IMR-90 (cell line): ENCODE data around the gene RAB15. TPM values are rescaled to one million over a fixed set of nuclear protein-coding genes. Genes with fewer than 3 reads are reported as not detected.

Source experiments
- ATAC-seq: fragments of 200-7000 bp; cut with Tn5 transposase; 2 replicates; pipeline ENCODE4 v1.9.1; 2020; ENCODE audit warnings: low read depth, mild to moderate bottlenecking, moderate library complexity
- BruUV-seq: library from RNA; stranded (reverse); fragments of 400-500 nt; replicated peaks from 2 replicates; lab custom pipeline; 2021; lab: Mats Ljungman, UMichigan
- CTCF ChIA-PET: fragments of 300-600 bp; formaldehyde crosslinking; extraction: SDS; loops from one replicate; lab custom pipeline; 2021; ENCODE audit warnings: antibody characterized with exemption; lab: Yijun Ruan, JAX
- POLR2A ChIA-PET: fragments of 300-600 bp; sonication (Branson Sonifier 250); formaldehyde crosslinking; loops from one replicate; lab custom pipeline; 2022; ENCODE audit warnings: antibody characterized with exemption; ENCODE audit not compliant: unreplicated experiment; lab: Charles Lee
- DNase-seq: peaks from one replicate; pipeline ENCODE4 v3.0.0; 2013
- H2AFZ ChIP-seq: replicated peaks from 2 replicates; pipeline ENCODE3; 2013; ENCODE audit warnings: low read length, mild to moderate bottlenecking; ENCODE audit not compliant: poor library complexity
- H2AK5ac ChIP-seq: 2 replicates; pipeline ENCODE4 v1.6.1; 2013; ENCODE audit warnings: low read depth, low read length, inconsistent platforms
- H2AK9ac ChIP-seq: replicated peaks from 2 replicates; pipeline ENCODE3; 2013; ENCODE audit warnings: mild to moderate bottlenecking, low read depth, low read length, moderate library complexity; ENCODE audit not compliant: poor library complexity
- H2BK120ac ChIP-seq: 2 replicates; pipeline ENCODE4 v1.6.1; 2013; ENCODE audit warnings: low read depth, low read length, inconsistent platforms
- H2BK15ac ChIP-seq: 3 replicates; pipeline ENCODE4 v1.6.1; 2013; ENCODE audit warnings: low read depth, low read length, inconsistent platforms
- H2BK20ac ChIP-seq: 2 replicates; pipeline ENCODE4 v1.6.1; 2013; ENCODE audit warnings: low read depth, mild to moderate bottlenecking, inconsistent platforms, low read length, moderate library complexity
- H2BK5ac ChIP-seq: 2 replicates; pipeline ENCODE4 v1.6.1; 2013; ENCODE audit warnings: mild to moderate bottlenecking, low read depth, low read length, inconsistent platforms; ENCODE audit not compliant: poor library complexity, severe bottlenecking
- H3K14ac ChIP-seq: replicated peaks from 2 replicates; pipeline ENCODE4 v1.6.1; 2013; ENCODE audit warnings: low read depth, low read length, inconsistent platforms
- H3K18ac ChIP-seq: 2 replicates; pipeline ENCODE4 v1.6.1; 2013; ENCODE audit warnings: low read depth, low read length, control low read depth
- H3K23ac ChIP-seq: 2 replicates; pipeline ENCODE4 v1.6.1; 2013; ENCODE audit warnings: low read depth, low read length, inconsistent platforms
- H3K27ac ChIP-seq: 2 replicates; pipeline ENCODE4 v1.5.1; 2013; ENCODE audit warnings: mild to moderate bottlenecking, control low read depth, low read length; ENCODE audit not compliant: insufficient read depth
- H3K27me3 ChIP-seq: 2 replicates; pipeline ENCODE4 v1.6.1; 2013; ENCODE audit warnings: low read length; ENCODE audit not compliant: control insufficient read depth, insufficient read depth
- H3K36me3 ChIP-seq: 2 replicates; pipeline ENCODE4 v1.6.1; 2013; ENCODE audit warnings: low read length, mixed read lengths; ENCODE audit not compliant: control insufficient read depth, insufficient read depth
- H3K4ac ChIP-seq: 2 replicates; pipeline ENCODE4 v1.6.1; 2013; ENCODE audit warnings: low read depth, low read length, inconsistent platforms
- H3K4me1 ChIP-seq: 2 replicates; pipeline ENCODE4 v1.6.1; 2013; ENCODE audit warnings: low read length, mixed read lengths; ENCODE audit not compliant: control insufficient read depth, insufficient read depth
- H3K4me2 ChIP-seq: 2 replicates; pipeline ENCODE4 v1.6.1; 2013; ENCODE audit warnings: low read depth, mild to moderate bottlenecking, control low read depth, low read length, moderate library complexity
- H3K4me3 ChIP-seq: 2 replicates; pipeline ENCODE4 v1.5.1; 2013; ENCODE audit warnings: low read depth, mild to moderate bottlenecking, control low read depth, low read length, moderate library complexity; ENCODE audit not compliant: insufficient read depth
- H3K56ac ChIP-seq: 2 replicates; pipeline ENCODE4 v1.6.1; 2013; ENCODE audit warnings: low read length, inconsistent platforms; ENCODE audit not compliant: insufficient read depth; ENCODE audit errors: extremely low read depth
- H3K79me1 ChIP-seq, 2 experiments: 2 replicates each; pipeline ENCODE4 v1.6.1; 2013; ENCODE audit warnings: low read length in 2 of 2, inconsistent platforms in 1 of 2, low read depth in 1 of 2
- H3K9ac ChIP-seq: 2 replicates; pipeline ENCODE4 v1.6.1; 2013; ENCODE audit warnings: low read depth, low read length, control low read depth
- H3K9me1 ChIP-seq: 2 replicates; pipeline ENCODE4 v1.6.1; 2013; ENCODE audit warnings: low read length, inconsistent platforms; ENCODE audit not compliant: insufficient read depth
- H3K9me3 ChIP-seq: 2 replicates; pipeline ENCODE4 v1.6.1; 2013; ENCODE audit warnings: low read length; ENCODE audit not compliant: control insufficient read depth, insufficient read depth
- H4K20me1 ChIP-seq: 2 replicates; pipeline ENCODE4 v1.6.1; 2013; ENCODE audit warnings: low read length, inconsistent platforms; ENCODE audit not compliant: insufficient read depth
- H4K5ac ChIP-seq: 2 replicates; pipeline ENCODE4 v1.6.1; 2013; ENCODE audit warnings: mild to moderate bottlenecking, low read depth, low read length, control low read depth
- H4K8ac ChIP-seq, 2 experiments: 2 replicates each; pipeline ENCODE4 v1.6.1; 2013; ENCODE audit warnings: low read depth in 2 of 2, low read length in 2 of 2, control low read depth in 1 of 2, inconsistent platforms in 1 of 2
- H4K91ac ChIP-seq: 2 replicates; pipeline ENCODE4 v1.6.1; 2013; ENCODE audit warnings: low read depth, low read length, inconsistent platforms; ENCODE audit not compliant: insufficient read depth
- CEBPB ChIP-seq: IDR thresholded peaks from 2 replicates; pipeline ENCODE4 v1.6.1; 2012; ENCODE audit warnings: low read depth, low read length, improper control_type of control experiment
- CHD1 ChIP-seq: IDR thresholded peaks from 2 replicates; pipeline ENCODE4 v1.6.1; 2012; ENCODE audit warnings: low read depth, low read length, improper control_type of control experiment
- CTCF ChIP-seq: conservative IDR thresholded peaks from 2 replicates; pipeline ENCODE4 v1.5.1; 2012; ENCODE audit warnings: mild to moderate bottlenecking, low read depth, low read length, improper control_type of control experiment
- FOS ChIP-seq: fragments of 150-350 bp; IDR thresholded peaks from 2 replicates; pipeline ENCODE4 v1.6.1; 2016; ENCODE audit warnings: low read depth, low read length
- MAFK ChIP-seq: IDR thresholded peaks from 2 replicates; pipeline ENCODE4 v1.6.1; 2012; ENCODE audit warnings: low read depth, low read length, improper control_type of control experiment
- MAZ ChIP-seq: IDR thresholded peaks from 2 replicates; pipeline ENCODE4 v1.6.1; 2012; ENCODE audit warnings: low read depth, mild to moderate bottlenecking, low read length, improper control_type of control experiment, moderate library complexity, borderline replicate concordance
- MXI1 ChIP-seq: IDR thresholded peaks from 2 replicates; pipeline ENCODE4 v1.6.1; 2012; ENCODE audit warnings: low read depth, mild to moderate bottlenecking, low read length, moderate library complexity, borderline replicate concordance
- NFE2L2 ChIP-seq: fragments of 150-350 bp; IDR thresholded peaks from 2 replicates; pipeline ENCODE4 v1.6.1; 2016; ENCODE audit warnings: low read depth, mild to moderate bottlenecking, low read length
- POLR2A ChIP-seq: IDR thresholded peaks from 2 replicates; pipeline ENCODE4 v1.6.1; 2012; ENCODE audit warnings: mild to moderate bottlenecking, low read depth, low read length
- RAD21 ChIP-seq: IDR thresholded peaks from 2 replicates; pipeline ENCODE4 v1.6.1; 2012; ENCODE audit warnings: low read length, improper control_type of control experiment
- RCOR1 ChIP-seq: IDR thresholded peaks from 2 replicates; pipeline ENCODE4 v1.6.1; 2012; ENCODE audit warnings: mild to moderate bottlenecking, low read length, improper control_type of control experiment; ENCODE audit not compliant: insufficient replicate concordance
- RFX5 ChIP-seq: IDR thresholded peaks from 2 replicates; pipeline ENCODE4 v1.8.0; 2012; ENCODE audit warnings: low read depth, mild to moderate bottlenecking, low read length, moderate library complexity
- USF2 ChIP-seq: fragments of 150-350 bp; IDR thresholded peaks from 2 replicates; pipeline ENCODE4 v1.6.1; 2017; ENCODE audit warnings: mild to moderate bottlenecking, antibody characterized with exemption, low read length, low read depth
- WGBS, 2 experiments: methylation state at CpG; one replicate each; pipeline versions ENCODE4 v1.1.5 to v1.1.7; 2013; ENCODE audit warnings: missing lambda C conversion rate in 2 of 2; ENCODE audit not compliant: insufficient read length in 1 of 2; ENCODE audit errors: extremely low coverage in 2 of 2; 5-methylcytosine and 5-hydroxymethylcytosine counted together
- dilution Hi-C: fragments of 300-500 bp; cut with HindIII; formaldehyde crosslinking; loops from one replicate; pipeline ENCODE4 v1.14.3; 2018; ENCODE audit warnings: low sequenced_read_pairs; ENCODE audit not compliant: unreplicated experiment
- in situ Hi-C: fragments of 300-500 bp; cut with MboI; formaldehyde crosslinking; loops from 3 replicates; pipeline ENCODE4 v1.14.3; 2019; ENCODE audit warnings: low sequenced_read_pairs, inconsistent platforms, mixed read lengths
- intact Hi-C: fragments of 100-400 bp; cut with micrococcal nuclease; formaldehyde crosslinking; loops from 2 replicates; pipeline ENCODE4 v1.10.0; 2022
- polyA plus RNA-seq, 3 experiments: library from polyadenylated mRNA; depleted of rRNA; stranded (reverse); fragments of >200 nt; gene quantifications; 2 replicates each; pipeline ENCODE4 v1.2.3, GENCODE V29; 2012; ENCODE audit warnings: low replicate concordance in 1 of 3
- total RNA-seq: library from RNA; depleted of rRNA; stranded (reverse); fragments of >200 nt; gene quantifications from 2 replicates; pipeline ENCODE4 v1.2.3, GENCODE V29; 2012
- TF ChIP-seq, protein P1 (sequence below): fragments of 150-350 bp; IDR thresholded peaks from 2 replicates; pipeline ENCODE4 v1.6.1; 2016; ENCODE audit warnings: low read depth, mild to moderate bottlenecking, low read length, moderate library complexity, borderline replicate concordance

RAB15 gene
- total and polyA plus RNA-seq, 2 of the 4 experiments (the other 2 are of a cell fraction): 3.4 to 7.8 TPM

DNA sequence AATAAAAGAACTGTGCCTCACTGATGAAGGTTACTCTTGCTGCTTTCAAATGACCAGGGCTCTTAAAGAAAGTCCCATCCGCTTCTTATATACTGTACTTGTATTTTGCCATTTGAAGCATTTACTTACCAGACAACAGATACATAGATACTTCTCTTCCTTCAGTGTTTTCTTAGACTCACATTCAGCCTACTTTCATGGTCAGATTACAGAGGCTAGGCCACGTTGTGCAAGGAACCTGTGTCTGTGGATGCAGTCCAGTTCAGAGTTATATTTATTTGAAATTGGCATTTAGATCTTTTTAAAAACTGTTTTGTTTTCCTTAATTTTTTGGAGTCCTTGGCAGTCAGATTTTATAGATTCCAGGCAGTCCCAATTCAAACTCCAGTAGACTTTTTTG lies 51.7 kb downstream of the RAB15 start:
- Histone ChIP-seq H4K91ac (no peak overlapping the region), H3K27ac (no peak overlapping the region), H3K4me1 (peaks cover 6% of the 10 kb centered on the region), H3K4ac (no peak overlapping the region), H3K14ac (no peak overlapping the region), H4K8ac (no peak overlapping the region), H2BK15ac (no peak overlapping the region), H3K9ac (no peak overlapping the region), H3K4me3 (no peak overlapping the region), H2BK120ac (no peak overlapping the region), H3K18ac (no peak overlapping the region), H2AFZ (no peak overlapping the region), H3K56ac (no peak overlapping the region), H3K27me3 (no peaks in the 10 kb centered on the region), H2AK9ac (no peak overlapping the region), H3K36me3 (peaks cover 10% of the 10 kb centered on the region; the same call in 1 of the 2 replicates), H2BK20ac (no peak overlapping the region), H3K9me1 (peaks cover 7% of the 10 kb centered on the region), H3K4me2 (no peak overlapping the region), H2AK5ac (no peak overlapping the region), H4K5ac (no peak overlapping the region), H2BK5ac (no peak overlapping the region), H3K79me1 (peaks cover 30 to 59% of the 10 kb centered on the region in 2 experiments), H3K23ac (no peak overlapping the region), H3K9me3 (no peaks in the 10 kb centered on the region), H4K20me1 (peaks cover 13% of the 10 kb centered on the region)
- no peak for TF ChIP-seq RFX5
- TF ChIP-seq MXI1: no peak
- TF ChIP-seq RAD21: no peak
- no peak for TF ChIP-seq CEBPB
- TF ChIP-seq MAZ: no peak
- no peak for TF ChIP-seq CTCF
- TF ChIP-seq USF2: no peak
- no peak for TF ChIP-seq RCOR1
- no peak for TF ChIP-seq CHD1
- no peak for TF ChIP-seq NFE2L2
- TF ChIP-seq, protein P1, sequence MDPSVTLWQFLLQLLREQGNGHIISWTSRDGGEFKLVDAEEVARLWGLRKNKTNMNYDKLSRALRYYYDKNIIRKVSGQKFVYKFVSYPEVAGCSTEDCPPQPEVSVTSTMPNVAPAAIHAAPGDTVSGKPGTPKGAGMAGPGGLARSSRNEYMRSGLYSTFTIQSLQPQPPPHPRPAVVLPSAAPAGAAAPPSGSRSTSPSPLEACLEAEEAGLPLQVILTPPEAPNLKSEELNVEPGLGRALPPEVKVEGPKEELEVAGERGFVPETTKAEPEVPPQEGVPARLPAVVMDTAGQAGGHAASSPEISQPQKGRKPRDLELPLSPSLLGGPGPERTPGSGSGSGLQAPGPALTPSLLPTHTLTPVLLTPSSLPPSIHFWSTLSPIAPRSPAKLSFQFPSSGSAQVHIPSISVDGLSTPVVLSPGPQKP: no peak
- no peak for TF ChIP-seq MAFK
- TF ChIP-seq POLR2A: no peak
- no peak for TF ChIP-seq FOS
- in situ Hi-C loops: loop anchor here (25.0 kb wide), 1 partner anchor 383 kb away; the partner anchor contains the start of genes HSPA2 and PPP1R36
- intact Hi-C loops: no loop called here
- ATAC-seq (no peak), DNase-seq (no peak)
- WGBS, 2 experiments: no CpG with 5 or more reads among the region's 2 CpGs
- no TSS peak for BruUV-seq
- POLR2A ChIA-PET: no interaction called here
- CTCF ChIA-PET: no interaction called here
- dilution Hi-C loops: no loop called here
